WERI-Rb-1 (cell line): ENCODE results near the gene PTRH2.

Experiments used
- DNase-seq: peaks from one replicate; pipeline ENCODE4 v3.0.0-alpha.2; 2020
- H3K27ac ChIP-seq: fragments of 250-450 bp; sonication (Bioruptor Pico); 2 replicates; pipeline ENCODE4 v1.5.1; 2020; ENCODE audit warnings: mild to moderate bottlenecking, moderate library complexity
- H3K27me3 ChIP-seq: fragments of 250-450 bp; sonication (Bioruptor Pico); 2 replicates; pipeline ENCODE4 v1.5.1; 2021; ENCODE audit warnings: mild to moderate bottlenecking, low read depth, moderate library complexity; ENCODE audit not compliant: insufficient read depth, severe bottlenecking
- H3K36me3 ChIP-seq: fragments of 250-450 bp; sonication (Bioruptor Pico); 2 replicates; pipeline ENCODE4 v1.5.1; 2020; ENCODE audit warnings: mild to moderate bottlenecking, moderate library complexity
- H3K4me3 ChIP-seq: 2 replicates; pipeline ENCODE4 v1.5.1; 2011; ENCODE audit warnings: low read depth, mild to moderate bottlenecking, control low read depth, low read length
- H3K9me3 ChIP-seq: fragments of 250-450 bp; sonication (Bioruptor Pico); 2 replicates; pipeline ENCODE4 v1.5.1; 2021; ENCODE audit warnings: mild to moderate bottlenecking, moderate library complexity; ENCODE audit not compliant: severe bottlenecking
- CTCF ChIP-seq: IDR thresholded peaks from 2 replicates; pipeline ENCODE4 v1.5.1; 2011; ENCODE audit warnings: low read depth, mild to moderate bottlenecking, control low read depth, inconsistent platforms, low read length

Gene PTRH2

DNA sequence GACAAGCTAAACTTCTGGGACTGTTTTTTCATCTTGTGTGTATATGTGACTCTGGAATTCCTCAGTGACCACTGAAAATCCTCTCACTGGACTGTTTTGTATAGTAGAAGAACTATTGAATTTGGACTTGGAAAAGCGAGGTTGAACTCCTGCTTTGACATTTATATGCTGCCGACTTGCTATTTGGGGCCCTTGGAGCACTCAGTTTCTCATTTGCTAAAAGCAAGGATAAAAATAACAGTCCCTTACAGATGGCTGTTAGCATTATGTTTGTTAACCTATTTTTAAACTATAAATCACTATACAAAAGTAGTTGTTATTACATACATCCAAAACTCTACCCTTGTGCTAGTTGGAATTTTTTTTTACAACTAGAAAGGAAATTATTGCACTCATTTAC is 9.2 kb upstream of the PTRH2 start:
- Histone ChIP-seq H3K27me3 (no peaks in the 10 kb centered on the region), H3K4me3 (no peak overlapping the region), H3K36me3 (no peaks in the 10 kb centered on the region; the same call in 1 of the 2 replicates), H3K27ac (no peak overlapping the region), H3K9me3 (no peaks in the 10 kb centered on the region)
- no peak for DNase-seq
- TF ChIP-seq CTCF = no peak

- TF ChIP-seq CTCF = no peak
- no peaks in the 10 kb centered on the region for H3K9me3 ChIP-seq
Measured at GRCh38 chr17:59714255-59714654, 7.0 kb upstream of the PTRH2 start.

DNA sequence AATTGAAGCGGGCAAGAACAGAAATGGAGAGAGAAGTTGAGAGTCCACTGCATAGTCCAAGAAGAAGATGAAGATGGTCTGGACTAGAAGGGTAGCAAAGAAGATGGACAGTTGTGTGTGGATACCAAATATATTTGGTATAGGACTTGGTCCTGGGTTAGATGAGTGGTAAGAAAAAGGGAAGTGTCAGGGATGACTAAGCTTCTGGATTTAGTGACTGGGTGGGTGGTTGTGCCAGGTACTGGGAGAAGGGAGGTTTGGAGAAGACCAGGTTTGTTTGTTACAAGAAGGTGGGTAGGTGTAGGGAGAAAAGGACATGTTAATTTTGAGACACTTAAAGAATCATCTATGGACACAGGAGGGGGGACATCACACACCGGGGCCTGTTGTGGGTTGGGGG is 5.6 kb upstream of the PTRH2 start:
- H3K27ac ChIP-seq = no peak overlapping the region
- no peak for TF ChIP-seq CTCF
- H3K36me3 ChIP-seq = no peaks in the 10 kb centered on the region; the same call in 1 of the 2 replicates
- no peaks in the 10 kb centered on the region for H3K27me3 ChIP-seq
- H3K4me3 ChIP-seq = no peak overlapping the region
- H3K9me3 ChIP-seq = no peaks in the 10 kb centered on the region
- no peak for DNase-seq

More at GRCh38 chr17:59714255-59714654, 7.0 kb upstream of the PTRH2 start:
- Histone ChIP-seq H3K36me3 (no peaks in the 10 kb centered on the region; the same call in 1 of the 2 replicates), H3K27me3 (no peaks in the 10 kb centered on the region), H3K4me3 (no peak overlapping the region), H3K27ac (no peak overlapping the region)
- DNase-seq = no peak

DNA sequence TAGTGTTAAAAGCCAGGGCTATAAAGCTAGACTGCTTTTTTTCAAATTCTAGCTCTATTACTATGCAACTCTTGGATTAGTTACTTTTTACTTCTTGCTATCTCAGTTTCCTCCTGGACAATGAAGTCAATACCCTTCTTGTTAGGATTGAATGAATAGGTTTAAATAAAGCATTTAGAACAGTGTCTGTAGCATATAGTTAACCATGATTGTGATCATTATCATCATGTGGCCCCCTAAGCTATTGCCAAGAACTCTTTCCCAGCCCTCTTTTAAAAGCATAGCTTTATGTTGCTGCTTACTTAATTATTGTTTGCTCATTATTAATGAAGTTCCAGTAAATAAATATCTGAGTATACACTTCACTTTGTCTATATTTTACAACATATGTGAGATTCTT is 4.7 kb upstream of the PTRH2 start:
- H3K9me3 ChIP-seq = no peaks in the 10 kb centered on the region
- no peak overlapping the region for H3K4me3 ChIP-seq
- no peak for TF ChIP-seq CTCF
- no peaks in the 10 kb centered on the region; the same call in none of the 2 replicates for H3K36me3 ChIP-seq
- no peaks in the 10 kb centered on the region for H3K27me3 ChIP-seq
- DNase-seq = no peak
- no peak overlapping the region for H3K27ac ChIP-seq

DNA sequence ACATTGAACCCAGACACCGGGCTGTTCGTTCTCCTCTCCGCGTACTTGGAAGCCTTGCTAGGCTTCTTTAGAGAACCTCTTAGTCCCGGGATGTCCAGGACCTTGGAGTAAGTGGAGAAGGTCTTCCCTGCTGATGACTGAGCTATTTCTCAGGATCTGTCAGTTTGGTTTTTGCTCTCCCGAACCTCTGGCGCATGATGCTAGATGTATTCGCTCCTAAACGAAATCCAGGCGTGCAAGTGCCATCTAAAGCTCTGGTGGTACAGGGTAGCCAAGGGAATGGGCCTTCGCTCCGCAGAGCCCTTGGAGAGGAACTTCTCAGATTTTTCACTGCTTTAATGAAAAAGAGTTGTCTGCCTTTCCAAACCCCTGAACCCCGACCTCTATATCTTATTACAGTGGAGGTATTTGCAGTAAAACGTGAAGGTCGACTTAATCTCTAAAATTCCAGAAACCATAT is 771 bp upstream of the PTRH2 start:
- H3K27me3 ChIP-seq = no peaks in the 10 kb centered on the region
- peaks cover 21% of the 10 kb centered on the region for H3K36me3 ChIP-seq
- no peaks in the 10 kb centered on the region for H3K9me3 ChIP-seq
- H3K27ac ChIP-seq = peak overlapping the region; percentile 74
- H3K4me3 ChIP-seq = peak overlapping the region; percentile 85
- no peak for DNase-seq
- TF ChIP-seq CTCF = no peak

GRCh38 chr17:59702304-59702703 is 4.9 kb downstream of the PTRH2 start:
- no peaks in the 10 kb centered on the region for H3K9me3 ChIP-seq

More at GRCh38 chr17:59702304-59702703, 4.9 kb downstream of the PTRH2 start:
- H3K27ac ChIP-seq = no peak overlapping the region
- peaks cover 66% of the 10 kb centered on the region for H3K36me3 ChIP-seq
- DNase-seq = no peak
- TF ChIP-seq CTCF = no peak
- H3K27me3 ChIP-seq = no peaks in the 10 kb centered on the region
- no peak overlapping the region for H3K4me3 ChIP-seq
